Hepatocyte (in vitro differentiated cells): Measurements from ENCODE around the gene TEX22. TPM values are rescaled to one million over a fixed set of nuclear protein-coding genes. Genes with fewer than 3 reads are reported as not detected.

Experiments used
- DNase-seq: peaks from one replicate; pipeline ENCODE4 v3.0.0-alpha.2; 2016; ENCODE audit warnings: low spot score
- H2AFZ ChIP-seq: fragments of 200-600 bp; sonication (generic); 2 replicates; pipeline ENCODE4 v1.6.0; 2016; ENCODE audit warnings: antibody characterized with exemption, mild to moderate bottlenecking
- H3K27ac ChIP-seq: fragments of 200-600 bp; sonication (generic); 2 replicates; pipeline ENCODE4 v1.5.1; 2016; ENCODE audit warnings: mild to moderate bottlenecking
- H3K27me3 ChIP-seq: fragments of 200-600 bp; sonication (generic); 2 replicates; pipeline ENCODE4 v1.6.1; 2016
- H3K36me3 ChIP-seq: fragments of 200-600 bp; sonication (generic); replicated peaks from 2 replicates; pipeline ENCODE4 v1.5.1; 2016; ENCODE audit warnings: low read depth; ENCODE audit not compliant: insufficient read depth
- H3K4me1 ChIP-seq: fragments of 200-600 bp; sonication (generic); 2 replicates; pipeline ENCODE4 v1.5.1; 2016; ENCODE audit warnings: mild to moderate bottlenecking, moderate library complexity; ENCODE audit not compliant: insufficient read depth
- H3K4me2 ChIP-seq: fragments of 200-600 bp; sonication (generic); 2 replicates; pipeline ENCODE4 v1.6.0; 2016
- H3K4me3 ChIP-seq: fragments of 200-600 bp; sonication (generic); 2 replicates; pipeline ENCODE4 v1.5.1; 2016; ENCODE audit warnings: mild to moderate bottlenecking
- H3K79me2 ChIP-seq: fragments of 200-600 bp; sonication (generic); 2 replicates; pipeline ENCODE4 v1.6.0; 2017; ENCODE audit warnings: mild to moderate bottlenecking
- H3K9me2 ChIP-seq: fragments of 200-600 bp; sonication (generic); replicated peaks from 2 replicates; pipeline ENCODE4 v1.6.0; 2017; ENCODE audit warnings: mild to moderate bottlenecking; ENCODE audit not compliant: insufficient read depth
- H3K9me3 ChIP-seq: fragments of 200-600 bp; sonication (generic); 2 replicates; pipeline ENCODE4 v1.5.1; 2016; ENCODE audit warnings: low read depth, mild to moderate bottlenecking
- H4K20me1 ChIP-seq: fragments of 200-600 bp; sonication (generic); 2 replicates; pipeline ENCODE4 v1.6.0; 2016; ENCODE audit warnings: mild to moderate bottlenecking; ENCODE audit not compliant: insufficient read depth, poor library complexity, severe bottlenecking
- CTCF ChIP-seq: fragments of 200-600 bp; sonication (generic); IDR thresholded peaks from 2 replicates; pipeline ENCODE4 v1.5.1; 2016; ENCODE audit warnings: antibody characterized with exemption, mild to moderate bottlenecking; ENCODE audit not compliant: poor library complexity
- EZH2 ChIP-seq: fragments of 200-600 bp; sonication (generic); IDR thresholded peaks from 2 replicates; pipeline ENCODE4 v1.6.1; 2016; ENCODE audit warnings: antibody characterized with exemption, mild to moderate bottlenecking, borderline replicate concordance
- EZH2phosphoT487 ChIP-seq: fragments of 200-600 bp; sonication (generic); IDR thresholded peaks from one replicate; pipeline ENCODE4 v1.6.1; 2018; ENCODE audit warnings: antibody characterized with exemption, mild to moderate bottlenecking, low read depth, moderate library complexity; ENCODE audit not compliant: unreplicated experiment, severe bottlenecking
- WGBS: methylation state at CpG from one replicate; pipeline ENCODE4 v1.1.6; 2016; ENCODE audit warnings: low lambda C conversion rate; ENCODE audit errors: missing lambda C conversion rate; 5-methylcytosine and 5-hydroxymethylcytosine counted together
- polyA plus RNA-seq: library from polyadenylated mRNA; unstranded; fragments of >200 nt; fragmentation: Nextera tagmentation; extraction: Ambion mirVana; gene quantifications from 2 replicates; pipeline ENCODE4 v1.2.1, GENCODE V29; 2016
- total RNA-seq: library from RNA; depleted of rRNA; stranded (reverse); fragments of >200 nt; gene quantifications from 2 replicates; pipeline ENCODE4 v1.2.3, GENCODE V29; 2014

The TEX22 gene
- total and polyA plus RNA-seq, 2 experiments from 2014 or later: 0.76 TPM; not detected in 1

GRCh38 chr14:105387530-105387922, 10.8 kb upstream of the TEX22 start:
- no peaks in the 10 kb centered on the region for H3K9me3 ChIP-seq

GRCh38 chr14:105388110-105388951, 10.0 kb upstream of the TEX22 start:
- 94% methylated on average over 25 of the region's 25 CpGs for WGBS
- Histone ChIP-seq H3K79me2 (no peaks in the 10 kb centered on the region), H3K4me3 (no peak overlapping the region), H3K9me3 (no peaks in the 10 kb centered on the region), H3K27ac (no peak overlapping the region), H3K4me1 (no peaks in the 10 kb centered on the region), H4K20me1 (no peaks in the 10 kb centered on the region), H3K27me3 (no peaks in the 10 kb centered on the region), H3K36me3 (no peaks in the 10 kb centered on the region), H3K4me2 (no peak overlapping the region), H2AFZ (no peak overlapping the region), H3K9me2 (no peaks in the 10 kb centered on the region)
- TF ChIP-seq CTCF (no peak), EZH2 (no peak), EZH2phosphoT487 (no peak)
- no peak for DNase-seq

More at GRCh38 chr14:105387530-105387922, 10.8 kb upstream of the TEX22 start:
- Histone ChIP-seq H3K79me2 (no peaks in the 10 kb centered on the region), H2AFZ (no peak overlapping the region), H3K4me2 (no peak overlapping the region), H3K9me2 (no peaks in the 10 kb centered on the region), H3K36me3 (no peaks in the 10 kb centered on the region), H3K4me1 (no peaks in the 10 kb centered on the region), H4K20me1 (no peaks in the 10 kb centered on the region), H3K27me3 (no peaks in the 10 kb centered on the region), H3K27ac (no peak overlapping the region), H3K4me3 (no peak overlapping the region)
- DNase-seq: no peak
- TF ChIP-seq CTCF: no peak
- WGBS: 95% methylated on average over 10 of the region's 10 CpGs

GRCh38 chr14:105388976-105389375, 9.4 kb upstream of the TEX22 start:
- Histone ChIP-seq H3K9me3 (no peaks in the 10 kb centered on the region), H4K20me1 (no peaks in the 10 kb centered on the region), H2AFZ (no peak overlapping the region), H3K4me2 (no peak overlapping the region), H3K79me2 (no peaks in the 10 kb centered on the region), H3K4me3 (no peak overlapping the region), H3K27me3 (no peaks in the 10 kb centered on the region), H3K27ac (no peak overlapping the region), H3K36me3 (no peaks in the 10 kb centered on the region), H3K4me1 (no peaks in the 10 kb centered on the region), H3K9me2 (no peaks in the 10 kb centered on the region)
- no peak for DNase-seq
- TF ChIP-seq CTCF (no peak), EZH2 (no peak), EZH2phosphoT487 (no peak)
- WGBS: 96% methylated on average over 12 of the region's 16 CpGs
